ENCODE measurements around the gene KLHDC9. TPM values are rescaled to one million over a fixed set of nuclear protein-coding genes. Genes with fewer than 3 reads are reported as not detected.

KLHDC9 gene
- total and polyA plus RNA-seq, 2 of the 8 experiments (the other 6 are each of a cell fraction or from before 2014, with no cell fraction given), result 6.5 to 15.6 TPM

GRCh38 chr1:161084597-161084988 lies 13.6 kb upstream of the KLHDC9 start:
- no peak for TF ChIP-seq CTBP2 (IDR thresholded peaks at IDR 0.05; ENCODE audit: borderline replicate concordance, insufficient read depth, insufficient read length, low read length)
- no peak for TF ChIP-seq SRF (IDR thresholded peaks at IDR 0.05; ENCODE audit: low read depth, low read length)
- TF ChIP-seq BCL11A (IDR thresholded peaks at IDR 0.05; ENCODE audit: low read depth in 2 of 2, low read length in 2 of 2), result no peak
- POLR2A ChIA-PET (ENCODE audit: partially characterized antibody), result interaction anchor here (1.4 to 1.9 kb wide), 3 partner anchors 10 to 15 kb away, joined by 4 to 7 read pairs (median 5); partner anchors contain the start of genes ARHGAP30 and KLHDC9
- H3K27ac ChIP-seq (ENCODE audit: low read depth, low read length), result no peak overlapping the region
- no peak for FAIRE-seq
- H2BK12ac ChIP-seq (ENCODE audit: low read depth, low read length), result no peak overlapping the region
- H3K23me2 ChIP-seq (ENCODE audit: low read depth, low read length), result peaks cover 2% of the 10 kb centered on the region; the same call in 1 of the 2 replicates
- no peaks in the 10 kb centered on the region for H3K36me3 ChIP-seq (ENCODE audit: control insufficient read depth in 2 of 4, insufficient read depth in 4 of 4, low read length in 3 of 4)
- H4K91ac ChIP-seq (replicated peaks; ENCODE audit: insufficient read length, low read length), result no peak overlapping the region
- no peaks in the 10 kb centered on the region for H3K79me1 ChIP-seq (ENCODE audit: low read depth, low read length)
- no peaks in the 10 kb centered on the region for H4K20me1 ChIP-seq (replicated peaks in 1 of 2; ENCODE audit: control insufficient read depth in 1 of 2, insufficient read depth in 2 of 2, low read length in 2 of 2)
- no peak overlapping the region for H3K9ac ChIP-seq (replicated peaks in 1 of 4; ENCODE audit: extremely low read depth in 1 of 4, low read depth in 3 of 4, low read length in 3 of 4)
- H2AK5ac ChIP-seq (ENCODE audit: low read depth, low read length), result no peak overlapping the region
- H2BK20ac ChIP-seq (ENCODE audit: low read length), result no peak overlapping the region
- H4K5ac ChIP-seq (ENCODE audit: insufficient read length, low read depth, low read length), result no peak overlapping the region
- 67% methylated on average over 1 of the region's 1 CpG; no CpG with 5 or more reads in 1 of the 2 experiments for WGBS, 2 experiments (ENCODE audit: extremely low coverage in 1 of 2, insufficient coverage in 1 of 2, insufficient read length in 1 of 2, insufficient replicate concordance in 2 of 2, low coverage in 1 of 2, low lambda C conversion rate in 2 of 2, missing lambda C conversion rate in 1 of 2)
- H3K4me2 ChIP-seq (ENCODE audit: insufficient read depth in 1 of 2, low read depth in 2 of 2, low read length in 2 of 2), result no peak overlapping the region
- no peak overlapping the region for H3K14ac ChIP-seq (ENCODE audit: insufficient read length)
- H3K4me1 ChIP-seq (replicated peaks in 1 of 4; ENCODE audit: control insufficient read depth in 3 of 4, insufficient read depth in 4 of 4, low read length in 3 of 4), result peaks cover 0 to 11% (median 0%) of the 10 kb centered on the region in 4 experiments; a peak in 4 of 7 replicates
- H3K4ac ChIP-seq (replicated peaks; ENCODE audit: insufficient read length, low read depth, low read length), result no peak overlapping the region
- DNase-seq (ENCODE audit: low read depth in 1 of 2, low spot score in 2 of 2), result no peak
- no peaks in the 10 kb centered on the region for H3K9me3 ChIP-seq (ENCODE audit: insufficient read depth in 2 of 2, low read depth in 1 of 2, low read length in 1 of 2)
- no peak overlapping the region for H3K4me3 ChIP-seq (ENCODE audit: extremely low read depth in 1 of 4, insufficient read depth in 2 of 4, low read depth in 3 of 4, low read length in 4 of 4)
- no peak overlapping the region for H3K18ac ChIP-seq (ENCODE audit: extremely low read depth, low read length)
- H2BK120ac ChIP-seq (replicated peaks; ENCODE audit: low read depth, low read length), result no peak overlapping the region
- no peak overlapping the region for H2BK5ac ChIP-seq (ENCODE audit: low read depth, low read length)
- H2BK15ac ChIP-seq (ENCODE audit: low read length), result no peak overlapping the region
- H3K27me3 ChIP-seq (replicated peaks in 1 of 4; ENCODE audit: control insufficient read depth in 3 of 4, extremely low read depth in 1 of 4, insufficient read depth in 3 of 4, low read length in 3 of 4), result no peaks in the 10 kb centered on the region
- H3K79me2 ChIP-seq (ENCODE audit: control insufficient read depth in 1 of 2, insufficient read depth in 2 of 2, low read length in 2 of 2), result no peaks in the 10 kb centered on the region
- no peak overlapping the region for H4K8ac ChIP-seq (ENCODE audit: extremely low read depth, insufficient read depth, low read length)
- H3K23ac ChIP-seq (ENCODE audit: insufficient read length), result no peak overlapping the region
- H2AFZ ChIP-seq (ENCODE audit: low read length), result no peak overlapping the region
- H3K56ac ChIP-seq (replicated peaks; ENCODE audit: insufficient read length, low read depth, low read length), result no peak overlapping the region
- CTCF ChIA-PET (ENCODE audit: partially characterized antibody), result interaction anchor here (1.1 to 11.9 kb wide), 4 partner anchors 12 to 43 kb away, joined by 3 to 156 read pairs (median 50); partner anchors contain the start of genes ARHGAP30 and KLHDC9
